ENCODE measurements around the gene LAIR2.

LAIR2 gene

GRCh38 chr19:54475706-54476105 lies 26.9 kb upstream of the LAIR2 start:
- no peak overlapping the region for H3K27ac ChIP-seq
- peaks cover 86% of the 10 kb centered on the region for H3K27me3 ChIP-seq
- no peak for TF ChIP-seq CTCF (IDR thresholded peaks at IDR 0.05)
- H3K4me3 ChIP-seq (ENCODE audit: low read depth in 1 of 2, low read length in 1 of 2), result no peak overlapping the region
- peaks cover 12 to 13% of the 10 kb centered on the region in 2 experiments for H3K4me1 ChIP-seq (ENCODE audit: control insufficient read depth in 1 of 2, insufficient read depth in 1 of 2, low read depth in 1 of 2, low read length in 1 of 2)
- no peaks in the 10 kb centered on the region for H3K9me3 ChIP-seq
- H3K36me3 ChIP-seq, result no peaks in the 10 kb centered on the region

DNA sequence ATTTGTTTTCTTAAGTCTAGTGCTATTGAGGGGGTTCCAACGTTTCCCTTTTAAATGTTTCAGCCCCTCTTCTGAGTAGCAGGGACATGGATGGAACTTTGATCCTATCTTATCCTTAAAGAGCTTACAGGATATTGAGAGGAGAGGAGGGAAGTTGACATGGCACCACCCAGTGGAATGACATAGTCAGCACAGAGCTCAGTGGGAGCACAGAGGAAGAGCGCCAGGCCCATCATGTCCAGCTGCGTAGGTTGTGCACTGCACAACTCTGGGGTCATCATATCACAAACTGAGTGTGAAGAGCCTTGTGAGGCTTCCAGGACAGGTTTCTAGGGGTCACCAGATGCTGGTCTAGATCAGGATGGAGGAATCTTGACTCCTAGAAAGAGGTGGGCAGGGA lies 25.0 kb upstream of the LAIR2 start:
- Histone ChIP-seq H3K36me3 (no peaks in the 10 kb centered on the region), H3K27me3 (peaks cover 78% of the 10 kb centered on the region), H3K4me1 (ENCODE audit: control insufficient read depth in 1 of 2, insufficient read depth in 1 of 2, low read depth in 1 of 2, low read length in 1 of 2) (peaks cover 17% of the 10 kb centered on the region in 2 experiments), H3K9me3 (no peaks in the 10 kb centered on the region), H3K27ac (no peak overlapping the region), H3K4me3 (ENCODE audit: low read depth in 1 of 2, low read length in 1 of 2) (no peak overlapping the region)
- TF ChIP-seq CTCF (IDR thresholded peaks at IDR 0.05), result no peak

GRCh38 chr19:54478677-54479266 lies 23.9 kb upstream of the LAIR2 start:
- Histone ChIP-seq H3K4me1 (ENCODE audit: control insufficient read depth in 1 of 2, insufficient read depth in 1 of 2, low read depth in 1 of 2, low read length in 1 of 2) (peaks cover 23 to 24% of the 10 kb centered on the region in 2 experiments), H3K36me3 (no peaks in the 10 kb centered on the region), H3K27ac (no peak overlapping the region), H3K27me3 (peaks cover 72% of the 10 kb centered on the region), H3K4me3 (ENCODE audit: low read depth in 1 of 2, low read length in 1 of 2) (no peak overlapping the region), H3K9me3 (no peaks in the 10 kb centered on the region)
- peak; percentile 64 for TF ChIP-seq CTCF (IDR thresholded peaks at IDR 0.05)

DNA sequence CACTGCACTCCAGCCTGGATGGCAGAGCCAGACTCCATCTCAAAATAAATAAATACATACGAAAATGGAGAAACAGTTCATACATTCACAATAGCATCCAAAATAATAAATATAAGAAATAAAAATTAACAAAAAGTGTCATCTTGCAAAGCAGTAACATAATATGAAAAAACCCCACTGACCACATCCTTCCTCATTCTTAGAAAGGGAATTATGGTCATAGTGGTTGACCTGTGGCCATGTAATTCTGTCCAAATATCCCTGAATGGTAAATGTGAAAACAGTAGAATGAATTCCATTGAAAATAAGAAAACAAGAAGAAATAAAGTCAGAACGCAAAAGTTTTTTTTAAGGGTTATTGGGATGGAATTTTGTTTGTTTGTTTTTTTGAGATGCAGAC lies 22.6 kb upstream of the LAIR2 start:
- TF ChIP-seq CTCF (IDR thresholded peaks at IDR 0.05), result no peak
- Histone ChIP-seq H3K9me3 (no peaks in the 10 kb centered on the region), H3K36me3 (no peaks in the 10 kb centered on the region), H3K4me3 (ENCODE audit: low read depth in 1 of 2, low read length in 1 of 2) (no peak overlapping the region), H3K27ac (no peak overlapping the region), H3K4me1 (ENCODE audit: control insufficient read depth in 1 of 2, insufficient read depth in 1 of 2, low read depth in 1 of 2, low read length in 1 of 2) (peaks cover 23 to 24% of the 10 kb centered on the region in 2 experiments), H3K27me3 (peaks cover 72% of the 10 kb centered on the region)

GRCh38 chr19:54481326-54481930 lies 21.2 kb upstream of the LAIR2 start:
- Histone ChIP-seq H3K9me3 (no peaks in the 10 kb centered on the region), H3K4me1 (ENCODE audit: control insufficient read depth in 1 of 2, insufficient read depth in 1 of 2, low read depth in 1 of 2, low read length in 1 of 2) (peaks cover 23 to 24% of the 10 kb centered on the region in 2 experiments), H3K36me3 (no peaks in the 10 kb centered on the region), H3K27me3 (peaks cover 72% of the 10 kb centered on the region), H3K27ac (no peak overlapping the region), H3K4me3 (ENCODE audit: low read depth in 1 of 2, low read length in 1 of 2) (no peak overlapping the region)
- peak; percentile 62 for TF ChIP-seq CTCF (IDR thresholded peaks at IDR 0.05)

Measured in neutrophil (primary cell).